Urinary bladder (tissue), 4 donors: ENCODE measurements around the gene INO80C. TPM values are rescaled to one million over a fixed set of nuclear protein-coding genes. Genes with fewer than 3 reads are reported as not detected.
A peak's percentile ranks its signal among the peaks of the same experiment; 100 is the strongest.

ENCODE experiments used
- DNase-seq: peaks from one replicate; pipeline ENCODE4 v3.0.0-alpha.2; 2015; ENCODE audit errors: extremely low spot score
- H3K27ac ChIP-seq: one replicate; pipeline ENCODE4 v1.5.1; 2013; ENCODE audit warnings: low read depth, mild to moderate bottlenecking, moderate library complexity
- H3K36me3 ChIP-seq: one replicate; pipeline ENCODE4 v1.6.1; 2013; ENCODE audit warnings: mild to moderate bottlenecking, moderate library complexity; ENCODE audit not compliant: insufficient read depth
- H3K4me1 ChIP-seq: one replicate; pipeline ENCODE4 v1.6.1; 2013; ENCODE audit warnings: mild to moderate bottlenecking, moderate library complexity; ENCODE audit not compliant: insufficient read depth
- H3K4me3 ChIP-seq: one replicate; pipeline ENCODE4 v1.5.1; 2013; ENCODE audit warnings: low read depth, low read length
- WGBS: extraction: QIAGEN DNeasy Blood & Tissue Kit; methylation state at CpG from one replicate; pipeline ENCODE4 v1.1.7; 2013; 5-methylcytosine and 5-hydroxymethylcytosine counted together
- polyA plus RNA-seq: library from polyadenylated mRNA; stranded (reverse); fragments of 200-250 nt; gene quantifications from one replicate; pipeline ENCODE4 v1.2.3, GENCODE V29; 2013
- total RNA-seq: library from RNA; depleted of rRNA; stranded (reverse); fragments of >200 nt; gene quantifications from one replicate; pipeline ENCODE4 v1.2.3, GENCODE V29; 2014
- donor health status: healthy with polysubstance abuse.
- donor health status: healthy.

INO80C gene
- total and polyA plus RNA-seq, 2 donors: 11.5 to 14.9 TPM

DNA sequence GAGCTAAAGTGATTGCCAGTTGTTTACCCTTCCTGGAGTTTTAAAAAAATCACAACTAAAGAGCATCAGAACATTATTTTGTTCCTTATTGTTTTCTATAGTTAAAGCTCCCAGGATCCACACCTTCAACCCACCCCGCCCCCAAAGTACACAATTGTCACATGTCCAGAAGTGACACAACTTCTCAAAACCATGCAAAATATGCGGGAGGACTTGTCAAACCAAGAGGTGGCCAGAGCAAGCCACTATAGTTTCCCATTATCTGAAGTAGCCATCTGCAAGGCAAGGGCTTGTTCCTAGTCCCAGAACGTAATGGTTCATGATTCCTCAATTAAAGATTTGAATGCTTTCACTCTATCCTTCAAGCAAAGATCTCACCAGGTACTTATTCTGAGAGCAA is 9.9 kb upstream of the INO80C start:
- no peak overlapping the region for H3K27ac ChIP-seq
- H3K36me3 ChIP-seq: no peaks in the 10 kb centered on the region
- DNase-seq: no peak
- no peak overlapping the region for H3K4me3 ChIP-seq
- H3K4me1 ChIP-seq: no peaks in the 10 kb centered on the region
- WGBS: 84% methylated on average over 3 of the region's 3 CpGs

DNA sequence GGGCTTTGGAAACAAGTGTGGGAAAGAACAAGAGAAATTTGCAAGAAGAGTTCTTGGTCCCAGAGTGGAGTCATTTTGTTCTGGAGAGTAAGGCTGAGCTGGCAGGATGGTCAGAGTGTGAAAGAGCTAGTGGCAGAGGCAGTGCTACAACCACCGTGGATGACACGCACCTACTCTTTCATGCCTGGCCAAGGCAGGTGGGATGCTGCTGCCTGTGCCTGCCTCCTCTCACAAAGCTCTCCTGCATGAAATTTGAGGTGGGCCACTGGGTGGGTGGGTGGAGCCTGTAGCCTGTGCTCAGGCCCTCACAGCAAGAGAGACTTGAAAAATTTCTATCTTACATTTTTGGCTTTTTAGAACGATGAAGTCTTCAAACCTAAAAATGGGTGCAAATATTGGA is 9.4 kb upstream of the INO80C start:
- no peak overlapping the region for H3K4me3 ChIP-seq
- H3K27ac ChIP-seq: no peak overlapping the region
- no peaks in the 10 kb centered on the region for H3K36me3 ChIP-seq
- 75% methylated on average over 3 of the region's 3 CpGs for WGBS
- DNase-seq: no peak
- no peaks in the 10 kb centered on the region for H3K4me1 ChIP-seq

DNA sequence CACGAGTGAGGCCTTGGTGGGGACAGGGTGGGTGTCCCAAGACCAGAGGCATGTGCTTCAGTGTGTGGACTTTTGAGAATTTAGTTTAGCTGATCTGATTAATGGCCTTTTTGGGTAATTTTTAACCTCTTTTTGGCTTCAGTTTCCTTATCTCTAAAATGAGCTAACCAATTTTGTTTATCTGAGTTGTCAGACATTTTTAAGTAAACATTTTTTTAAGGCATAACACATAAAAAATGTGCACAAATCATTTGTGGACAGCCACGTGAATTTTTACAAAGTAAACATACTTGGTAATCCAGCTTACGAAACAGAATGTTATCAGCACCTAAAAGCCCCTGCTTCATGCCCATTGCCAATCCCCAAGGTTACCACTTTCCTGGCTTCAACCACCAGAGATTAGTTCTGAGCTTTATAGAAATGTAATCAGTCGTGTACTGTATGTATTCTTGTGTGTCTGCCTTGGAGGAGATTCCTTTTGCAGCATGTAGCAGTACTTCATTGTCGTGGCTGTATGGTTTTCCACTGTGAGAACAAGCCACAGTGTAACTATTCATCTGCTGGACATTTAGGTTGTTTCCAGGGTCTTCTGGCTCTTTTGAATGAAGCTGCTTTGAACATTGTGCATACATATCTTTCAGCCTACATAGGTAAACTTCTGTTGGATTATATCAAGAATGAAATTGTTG is 8.4 kb upstream of the INO80C start:
- H3K4me1 ChIP-seq: no peaks in the 10 kb centered on the region
- H3K36me3 ChIP-seq: no peaks in the 10 kb centered on the region
- H3K4me3 ChIP-seq: no peak overlapping the region
- no peak for DNase-seq
- 23% methylated on average over 5 of the region's 5 CpGs for WGBS
- no peak overlapping the region for H3K27ac ChIP-seq

DNA sequence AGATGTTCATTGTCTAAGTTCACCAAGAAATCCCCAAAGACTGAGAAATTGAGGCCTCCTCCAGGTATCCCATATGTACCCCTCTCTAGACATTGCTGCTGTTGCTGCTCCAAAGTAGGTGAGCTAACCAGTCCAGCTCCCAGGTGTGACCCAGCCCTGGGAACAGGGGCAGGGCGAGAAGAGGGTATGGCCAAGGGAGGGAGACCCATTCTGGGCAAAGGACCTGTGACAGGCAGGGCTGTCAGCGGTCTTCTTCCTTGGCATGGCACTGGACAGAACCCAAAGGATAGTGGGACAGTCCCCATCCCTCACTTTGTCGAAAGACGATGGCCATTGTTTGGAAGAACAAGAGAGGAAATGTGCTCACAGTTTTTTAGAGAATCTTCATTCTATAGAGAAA is 7.2 kb upstream of the INO80C start:
- DNase-seq: no peak
- WGBS: 94% methylated on average over 4 of the region's 4 CpGs

DNA sequence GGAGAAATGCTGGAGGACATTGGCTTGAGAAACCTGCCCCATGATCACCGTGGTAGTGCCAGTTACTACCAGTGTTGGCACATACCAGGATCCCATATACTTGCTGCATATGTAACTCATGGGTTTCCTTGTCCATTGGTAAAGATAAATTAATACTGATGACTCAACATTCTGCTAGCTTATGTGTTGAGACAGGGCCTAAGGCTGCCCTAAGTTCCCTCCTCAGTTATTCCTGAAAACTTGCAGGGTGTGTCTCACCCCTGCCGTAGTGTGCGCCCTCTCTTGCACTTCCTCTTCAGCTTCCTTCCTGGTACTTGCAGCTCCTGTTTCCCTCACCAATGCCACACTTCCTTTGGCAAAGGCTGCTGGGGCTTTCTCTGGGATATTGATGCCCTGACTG is 4.3 kb upstream of the INO80C start:
- DNase-seq: no peak
- Histone ChIP-seq H3K4me1 (no peaks in the 10 kb centered on the region), H3K36me3 (no peaks in the 10 kb centered on the region), H3K4me3 (no peak overlapping the region), H3K27ac (no peak overlapping the region)
- 75% methylated on average over 3 of the region's 3 CpGs for WGBS

More for the DNA sequence above, 7.2 kb upstream of the INO80C start:
- Histone ChIP-seq H3K36me3 (no peaks in the 10 kb centered on the region), H3K4me3 (no peak overlapping the region), H3K4me1 (no peaks in the 10 kb centered on the region), H3K27ac (no peak overlapping the region)

DNA sequence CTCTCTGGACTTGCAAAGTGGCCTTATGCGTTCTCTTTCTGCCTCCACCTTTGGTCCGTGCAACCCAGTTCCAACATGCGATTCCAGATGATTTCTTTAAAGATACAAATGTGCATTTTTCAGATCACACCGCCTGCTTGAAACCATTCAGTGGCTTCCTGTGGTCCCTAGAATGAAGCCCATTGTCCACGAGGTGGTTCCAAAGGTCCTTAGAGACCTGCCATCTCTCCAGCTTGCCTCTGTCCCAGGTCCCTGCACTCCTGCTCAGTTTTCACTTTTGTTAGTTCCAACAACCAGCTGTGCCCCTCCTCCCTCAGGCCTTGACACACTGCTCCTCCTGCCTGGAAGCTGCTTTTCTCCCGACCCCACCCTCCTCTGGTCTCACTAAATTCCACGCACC is 3.6 kb upstream of the INO80C start:
- H3K4me1 ChIP-seq: no peaks in the 10 kb centered on the region
- 72% methylated on average over 7 of the region's 7 CpGs for WGBS
- H3K4me3 ChIP-seq: no peak overlapping the region
- no peak for DNase-seq
- H3K36me3 ChIP-seq: no peaks in the 10 kb centered on the region
- H3K27ac ChIP-seq: no peak overlapping the region

DNA sequence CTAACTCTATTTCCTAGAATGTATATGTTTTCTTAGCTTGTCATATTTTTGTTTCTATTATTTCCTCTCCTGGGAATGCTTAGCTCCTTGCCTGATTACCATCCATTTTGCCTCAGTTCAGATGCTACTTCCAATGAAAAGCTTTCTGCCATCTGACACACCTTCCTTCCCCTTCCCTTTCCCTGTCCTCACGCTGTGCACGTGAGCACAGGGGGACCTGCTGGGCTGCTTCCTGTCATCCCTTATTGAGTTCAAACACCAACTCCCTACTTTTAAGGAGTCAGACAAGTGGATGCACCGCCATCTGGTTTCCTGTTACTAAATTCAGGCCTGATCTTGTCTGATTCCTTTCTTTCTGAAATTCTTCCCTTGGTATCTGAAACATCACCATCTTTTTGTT is 2.4 kb upstream of the INO80C start:
- H3K4me3 ChIP-seq: no peak overlapping the region
- WGBS: 34% methylated on average over 3 of the region's 3 CpGs
- H3K27ac ChIP-seq: no peak overlapping the region
- no peaks in the 10 kb centered on the region for H3K36me3 ChIP-seq
- DNase-seq: no peak
- no peaks in the 10 kb centered on the region for H3K4me1 ChIP-seq

DNA sequence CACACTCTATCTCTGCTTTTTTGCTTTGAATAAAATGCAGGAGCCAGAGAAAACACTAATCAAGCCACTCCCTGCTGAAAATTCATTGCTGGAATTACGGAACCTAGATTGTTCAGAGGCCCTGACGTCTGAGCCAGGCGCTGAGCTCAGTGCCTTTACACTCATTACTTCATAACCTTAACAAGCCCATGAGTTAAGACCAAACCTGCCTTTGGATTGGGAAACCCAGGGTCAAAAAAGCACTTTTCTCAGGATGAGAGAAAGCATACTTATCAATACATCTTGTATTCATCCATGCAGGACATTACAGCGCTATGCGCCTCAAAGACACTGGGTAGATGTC is 762 bp downstream of the INO80C start:
- Histone ChIP-seq H3K4me3 (peak overlapping the region; percentile 47), H3K27ac (peak overlapping the region; percentile 91), H3K4me1 (no peaks in the 10 kb centered on the region), H3K36me3 (no peaks in the 10 kb centered on the region)
- 2% methylated on average over 5 of the region's 5 CpGs for WGBS
- DNase-seq: peak; percentile 32

DNA sequence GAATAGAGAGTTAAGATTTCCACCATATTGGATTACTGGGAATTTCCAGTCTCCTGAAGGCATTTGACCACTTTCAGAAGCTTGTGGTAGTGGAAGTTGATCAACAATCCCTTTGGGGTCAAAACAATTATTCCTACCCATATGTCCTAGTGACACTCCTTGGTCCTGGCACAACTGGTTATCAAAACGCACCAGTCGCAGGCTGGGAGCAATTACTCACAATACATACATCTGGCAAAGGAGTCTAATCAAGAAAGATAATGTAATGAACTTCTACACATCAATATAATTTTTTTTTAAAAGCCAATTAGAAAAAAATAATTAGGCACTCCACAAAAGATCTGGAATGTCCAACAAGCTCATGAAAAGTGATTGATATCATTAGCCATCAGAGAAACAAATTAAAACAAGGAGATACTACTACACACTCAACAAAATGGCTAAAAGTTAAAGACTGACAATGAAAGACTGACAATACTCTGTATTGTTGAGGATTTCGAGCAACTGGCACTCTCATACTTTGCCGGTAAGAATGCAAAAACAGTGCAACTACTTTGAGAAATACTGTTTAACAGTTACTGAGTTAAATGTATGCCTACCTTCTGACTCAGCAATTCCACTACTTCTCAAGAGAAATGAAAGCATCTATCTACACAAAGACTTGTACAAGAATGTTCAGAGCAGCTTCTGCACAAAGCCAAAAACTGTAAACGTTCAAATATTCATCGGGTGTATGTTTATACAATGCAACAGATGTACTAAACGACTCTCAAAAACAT is 2.0 kb downstream of the INO80C start:
- Histone ChIP-seq H3K27ac (no peak overlapping the region), H3K36me3 (no peaks in the 10 kb centered on the region), H3K4me3 (no peak overlapping the region), H3K4me1 (no peaks in the 10 kb centered on the region)
- WGBS: 73% methylated on average over 7 of the region's 7 CpGs
- DNase-seq: no peak

DNA sequence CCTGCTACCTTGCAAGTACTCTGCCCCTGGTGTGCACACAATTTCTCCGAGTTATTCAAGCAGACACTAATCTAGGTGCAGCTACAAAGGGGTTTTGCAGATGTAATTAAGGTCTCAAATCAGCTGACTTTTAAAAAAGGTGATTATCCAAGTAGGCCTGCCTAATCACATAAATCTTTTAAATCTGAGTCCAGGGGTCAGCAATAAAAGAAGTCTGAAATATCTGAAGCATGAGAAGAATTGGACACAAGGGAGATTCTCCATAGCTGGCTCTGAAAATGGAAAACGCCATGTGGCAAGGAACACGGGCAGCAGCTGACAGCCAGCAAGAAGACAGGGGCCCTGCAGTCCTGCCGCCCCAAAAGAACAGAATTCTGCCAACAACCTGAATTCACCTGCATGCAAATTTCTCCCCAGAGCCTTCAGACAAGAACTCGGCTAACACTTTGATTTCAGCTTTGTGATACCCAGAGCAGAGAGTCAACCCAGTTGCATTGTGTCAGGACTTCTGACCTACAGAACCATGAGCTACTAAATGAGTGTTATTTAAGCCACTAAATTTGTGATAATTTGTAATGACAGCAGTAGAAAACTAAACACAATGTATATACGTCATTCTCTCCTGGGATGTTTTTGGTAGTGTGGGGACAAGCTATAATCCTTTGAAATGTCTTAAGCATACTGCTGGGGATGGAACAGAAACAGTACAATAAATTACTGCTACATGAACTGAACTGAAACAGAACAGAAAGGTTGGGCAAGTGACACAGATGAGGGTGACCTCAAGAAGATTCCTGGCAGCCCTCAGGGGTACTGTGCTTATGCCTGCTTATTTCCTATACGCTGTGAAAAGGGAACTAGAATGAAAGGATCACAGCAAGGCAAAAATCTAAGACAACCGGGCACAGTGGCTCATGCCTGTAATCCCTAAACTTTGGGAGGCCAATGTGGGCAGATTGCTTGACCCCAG is 3.2 kb downstream of the INO80C start:
- Histone ChIP-seq H3K4me3 (no peak overlapping the region), H3K4me1 (no peaks in the 10 kb centered on the region), H3K36me3 (no peaks in the 10 kb centered on the region), H3K27ac (no peak overlapping the region)
- DNase-seq: no peak
- WGBS: 77% methylated on average over 8 of the region's 8 CpGs

DNA sequence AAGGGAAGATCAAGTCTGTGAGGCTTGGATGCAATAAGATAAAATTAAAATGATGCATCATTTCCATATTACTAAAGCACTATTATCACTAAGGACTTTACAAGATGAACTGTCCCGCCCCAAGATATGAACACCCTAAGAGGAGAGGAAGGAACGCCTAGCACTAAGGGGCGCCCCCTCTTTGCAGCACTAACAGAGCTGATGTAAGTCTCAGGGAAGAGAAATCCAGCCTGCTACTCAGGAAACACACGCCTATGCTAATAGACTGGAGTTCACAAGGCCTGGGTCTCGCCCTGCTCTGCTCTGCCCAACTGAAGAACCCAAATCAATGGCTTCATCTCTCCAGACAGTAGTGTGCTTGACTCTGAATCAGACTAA is 6.1 kb downstream of the INO80C start:
- no peaks in the 10 kb centered on the region for H3K36me3 ChIP-seq
- 76% methylated on average over 5 of the region's 5 CpGs for WGBS
- H3K27ac ChIP-seq: no peak overlapping the region
- no peak for DNase-seq
- H3K4me1 ChIP-seq: no peaks in the 10 kb centered on the region
- H3K4me3 ChIP-seq: no peak overlapping the region

DNA sequence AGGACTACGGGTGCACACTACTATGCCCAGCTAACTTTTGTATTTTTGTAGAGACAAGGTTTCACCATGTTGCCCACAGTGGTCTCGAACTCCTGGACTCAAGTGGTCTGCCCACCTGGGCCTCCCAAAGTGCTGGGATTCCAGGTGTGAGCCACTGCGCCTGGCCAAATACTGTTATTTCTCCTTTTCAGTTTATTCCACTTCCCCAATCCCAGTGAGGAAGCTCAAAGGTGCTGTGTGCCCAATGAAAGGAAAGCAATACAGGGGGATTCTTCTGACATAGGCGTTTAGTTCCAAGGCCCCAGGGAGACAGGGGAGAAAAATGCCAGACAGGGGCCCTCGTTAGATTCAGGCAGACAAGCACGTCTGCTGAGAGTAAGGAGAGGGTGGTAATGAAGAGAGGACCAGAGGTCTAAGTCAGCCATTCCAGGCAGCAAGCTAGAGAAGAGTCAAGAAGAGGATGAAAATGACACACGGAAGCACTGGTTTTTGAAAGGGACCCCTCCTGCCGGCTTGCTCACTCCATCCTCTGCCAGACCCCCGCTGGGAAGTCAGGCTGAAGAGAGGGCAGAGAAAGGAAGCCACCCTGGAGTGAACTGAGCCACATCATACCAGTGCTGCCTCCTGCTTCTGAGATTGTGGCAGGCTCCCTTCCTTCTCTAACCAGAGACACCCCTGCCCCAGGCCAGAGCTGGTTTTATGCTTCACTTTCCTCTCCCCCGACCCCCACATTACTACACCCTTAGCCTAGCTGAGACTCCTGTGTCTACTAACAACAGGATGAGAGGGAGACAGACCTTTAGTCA is 6.7 kb downstream of the INO80C start:
- 60% methylated on average over 10 of the region's 10 CpGs for WGBS
- no peak for DNase-seq
- Histone ChIP-seq H3K27ac (no peak overlapping the region), H3K4me1 (no peaks in the 10 kb centered on the region), H3K4me3 (no peak overlapping the region), H3K36me3 (no peaks in the 10 kb centered on the region)

DNA sequence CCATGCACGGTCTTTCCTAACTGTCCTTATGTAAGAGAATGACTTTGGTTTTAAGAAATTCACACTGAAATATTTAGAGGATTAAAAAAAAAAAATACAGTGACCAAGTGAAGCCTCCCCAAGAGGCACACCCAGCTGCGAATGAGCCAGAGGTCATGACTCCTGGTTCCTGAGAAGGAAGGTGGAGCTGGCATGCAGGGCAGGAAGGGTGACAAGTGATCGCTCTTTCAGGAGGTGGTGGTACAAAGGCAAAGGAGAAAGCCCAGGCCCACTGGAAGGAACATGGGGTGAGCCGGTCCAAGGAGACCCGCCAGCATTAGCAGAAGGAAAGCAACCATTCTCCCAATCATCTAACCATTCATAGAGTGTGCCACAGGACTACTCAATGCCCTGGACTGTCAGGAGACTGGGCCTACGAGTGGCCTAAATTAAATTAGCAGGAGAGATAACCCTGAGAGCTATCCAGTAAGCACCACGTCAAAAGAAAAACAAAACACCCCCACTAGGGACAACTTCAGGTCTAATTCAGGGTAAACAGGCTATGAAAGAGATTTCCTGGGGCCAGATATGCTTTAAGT is 7.8 kb downstream of the INO80C start:
- WGBS: 75% methylated on average over 7 of the region's 7 CpGs
- H3K27ac ChIP-seq: peak overlapping the region; percentile 28
- no peak overlapping the region for H3K4me3 ChIP-seq
- H3K36me3 ChIP-seq: no peaks in the 10 kb centered on the region
- DNase-seq: no peak
- no peaks in the 10 kb centered on the region for H3K4me1 ChIP-seq
